ENCODE measurements around the gene MRPS5. TPM values are rescaled to one million over a fixed set of nuclear protein-coding genes. Genes with fewer than 3 reads are reported as not detected.
A peak's percentile ranks its signal among the peaks of the same experiment; 100 is the strongest.

The MRPS5 gene
- total RNA-seq, 1 donor from 2014 or later, result 103 TPM

DNA sequence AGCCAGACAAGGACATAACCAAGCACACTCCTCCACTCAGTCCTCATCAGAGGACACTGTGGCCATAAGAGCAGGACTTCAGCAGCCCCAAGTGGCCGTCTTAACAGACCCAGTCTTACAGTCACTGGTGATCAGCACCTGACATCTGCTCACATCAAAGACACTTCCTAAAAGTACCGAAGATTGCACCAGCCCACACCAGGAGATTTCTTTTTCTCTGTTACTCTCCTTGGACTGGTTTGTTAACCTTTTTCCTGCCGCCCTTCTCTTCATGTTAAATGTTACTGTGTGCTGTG lies 44.1 kb downstream of the MRPS5 start:
- Mint-ChIP-seq H3K4me3 (peak overlapping the region; percentile 95), H3K9me3 (no peaks in the 10 kb centered on the region), H3K4me1 (peaks cover 65% of the 10 kb centered on the region), H3K36me3 (ENCODE audit: low read depth) (peaks cover 4% of the 10 kb centered on the region), H3K27me3 (no peaks in the 10 kb centered on the region), H3K27ac (peak overlapping the region; percentile 99)
- no peak for DNase-seq
- intact Hi-C loops (cut with micrococcal nuclease), result no loop called here

DNA sequence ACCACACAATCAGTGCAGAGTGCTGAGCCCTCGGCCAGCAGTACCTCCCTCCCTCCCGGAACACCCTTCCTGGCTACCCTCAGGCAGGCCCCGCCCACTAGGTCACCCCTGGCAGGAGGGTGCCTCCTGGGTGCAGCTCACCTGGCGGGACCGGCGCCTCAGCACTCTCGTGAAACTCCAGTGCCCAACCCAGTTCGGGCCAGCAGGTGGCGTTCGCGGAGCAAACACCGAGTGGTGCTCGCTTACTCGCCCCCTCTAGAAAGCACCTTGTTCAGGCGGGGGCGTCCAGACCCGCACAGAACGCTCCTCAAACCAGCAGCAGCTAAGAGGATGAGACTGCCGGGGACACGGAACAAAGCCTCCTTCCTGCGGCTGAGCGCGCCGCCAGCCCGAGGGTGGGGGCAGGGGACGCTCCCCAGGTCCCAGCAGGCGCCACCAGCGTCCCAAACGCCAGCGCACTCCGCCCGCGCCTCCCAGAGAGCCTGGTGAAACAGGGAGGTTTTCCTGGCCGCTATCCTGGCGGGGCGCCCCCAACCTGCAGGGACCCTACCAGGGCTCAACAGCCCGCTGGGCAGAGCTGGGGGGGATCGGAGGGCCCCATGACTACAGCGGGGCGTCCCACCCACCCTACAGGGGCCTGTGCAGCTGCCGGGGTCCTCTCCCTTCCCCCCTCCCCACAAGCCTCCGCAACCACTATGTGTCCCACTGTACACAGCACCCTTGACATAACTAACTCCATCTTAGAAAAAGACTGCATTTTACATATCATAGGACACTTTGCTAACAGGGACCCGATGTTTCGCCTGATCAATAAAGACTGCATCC lies 44.7 kb downstream of the MRPS5 start:
- peak; percentile 98 for DNase-seq
- Mint-ChIP-seq H3K4me3 (peak overlapping the region; percentile 95), H3K27ac (peak overlapping the region; percentile 99), H3K4me1 (peaks cover 69% of the 10 kb centered on the region), H3K36me3 (ENCODE audit: low read depth) (peaks cover 7% of the 10 kb centered on the region), H3K9me3 (peaks cover 2% of the 10 kb centered on the region), H3K27me3 (no peaks in the 10 kb centered on the region)
- intact Hi-C loops (cut with micrococcal nuclease), result loop anchor here (1.0 kb wide), 2 partner anchors 38 to 55 kb away; no protein-coding TSS in a partner anchor

- Mint-ChIP-seq H3K27me3 (no peaks in the 10 kb centered on the region), H3K36me3 (ENCODE audit: low read depth) (peaks cover 7% of the 10 kb centered on the region), H3K27ac (peak overlapping the region; percentile 99), H3K9me3 (peaks cover 8% of the 10 kb centered on the region), H3K4me1 (peaks cover 74% of the 10 kb centered on the region), H3K4me3 (peak overlapping the region; percentile 95)
- no peak for DNase-seq
- intact Hi-C loops (cut with micrococcal nuclease), result loop anchor here (1.0 to 2.0 kb wide), 3 partner anchors 25 to 53 kb away; no protein-coding TSS in a partner anchor
Observed at GRCh38 chr2:95075440-95076132, 46.0 kb downstream of the MRPS5 start.

DNA sequence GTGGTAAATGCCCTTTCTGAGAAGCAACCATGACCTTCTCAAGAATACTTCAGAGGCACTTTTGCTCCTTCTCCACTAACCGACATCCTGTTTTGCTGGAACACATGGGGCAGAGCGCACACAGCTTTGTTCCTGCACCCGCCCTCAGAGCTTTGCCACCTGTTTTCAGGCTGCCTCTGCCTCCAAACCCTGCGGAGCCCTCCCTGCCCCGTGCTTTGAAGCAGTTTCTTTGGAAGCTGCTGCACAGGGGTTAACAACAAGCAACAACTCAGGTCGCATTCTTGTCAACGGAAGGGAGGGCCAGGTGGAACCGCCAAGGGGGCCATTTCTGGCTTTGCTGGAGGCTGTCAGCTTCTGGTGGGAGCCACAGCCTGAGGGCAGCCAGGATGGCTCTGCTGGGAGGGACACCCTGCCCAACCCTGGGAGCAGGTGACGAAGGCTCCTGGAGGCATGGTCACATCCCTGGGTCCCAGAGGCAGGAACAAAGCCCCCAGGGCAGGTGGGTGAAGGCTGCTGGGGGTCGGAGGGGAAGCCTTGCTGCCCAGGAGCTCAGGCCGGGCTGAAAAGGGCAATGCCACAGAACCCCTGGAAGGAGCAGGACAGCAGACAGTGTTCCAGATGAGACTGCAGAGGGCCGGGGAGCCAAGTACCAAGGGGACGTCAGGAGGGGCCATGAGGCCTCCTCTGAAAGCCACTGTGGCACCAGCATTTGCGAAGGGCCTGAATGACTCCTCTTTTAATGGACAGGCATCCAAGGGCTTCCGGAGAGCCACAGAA lies 46.8 kb downstream of the MRPS5 start:
- DNase-seq, result peak; percentile 95
- H3K36me3 Mint-ChIP-seq (ENCODE audit: low read depth), result peaks cover 7% of the 10 kb centered on the region
- intact Hi-C loops (cut with micrococcal nuclease), result loop anchor here (1.0 to 2.0 kb wide), 3 partner anchors 24 to 49 kb away; no protein-coding TSS in a partner anchor
- peaks cover 71% of the 10 kb centered on the region for H3K4me1 Mint-ChIP-seq
- H3K27me3 Mint-ChIP-seq, result no peaks in the 10 kb centered on the region
- H3K27ac Mint-ChIP-seq, result peak overlapping the region; percentile 99
- peak overlapping the region; percentile 95 for H3K4me3 Mint-ChIP-seq
- peaks cover 8% of the 10 kb centered on the region for H3K9me3 Mint-ChIP-seq

GRCh38 chr2:95073856-95074662 lies 47.5 kb downstream of the MRPS5 start:
- H3K4me3 Mint-ChIP-seq, result peak overlapping the region; percentile 95
- H3K27me3 Mint-ChIP-seq, result no peaks in the 10 kb centered on the region
- no peak for DNase-seq
- intact Hi-C loops (cut with micrococcal nuclease), result loop anchor here (1.0 to 2.0 kb wide), 3 partner anchors 23 to 48 kb away; no protein-coding TSS in a partner anchor
- H3K36me3 Mint-ChIP-seq (ENCODE audit: low read depth), result peaks cover 7% of the 10 kb centered on the region
- H3K27ac Mint-ChIP-seq, result peak overlapping the region; percentile 99
- peaks cover 67% of the 10 kb centered on the region for H3K4me1 Mint-ChIP-seq
- peaks cover 8% of the 10 kb centered on the region for H3K9me3 Mint-ChIP-seq

DNA sequence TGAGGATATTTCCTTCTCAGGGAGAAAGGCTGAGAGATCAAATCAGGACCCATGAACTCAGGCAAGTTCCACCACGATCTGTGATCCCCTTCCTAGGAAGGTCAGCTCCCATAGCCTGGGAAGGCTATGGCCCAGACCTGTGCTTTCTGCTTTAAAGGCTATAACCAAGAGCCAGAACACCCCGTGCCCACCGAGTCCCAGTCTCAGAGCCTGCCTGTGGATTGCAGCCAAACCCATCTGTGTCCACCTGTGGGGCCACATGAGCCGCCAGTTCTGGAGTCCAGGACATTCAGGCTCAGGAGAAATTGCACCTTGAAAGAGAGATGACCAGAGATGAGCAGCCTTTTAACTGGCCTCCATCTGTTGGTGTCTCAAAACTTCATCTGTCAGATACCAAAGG lies 49.2 kb downstream of the MRPS5 start:
- peaks cover 13% of the 10 kb centered on the region for H3K36me3 Mint-ChIP-seq (ENCODE audit: low read depth)
- H3K27ac Mint-ChIP-seq, result peak overlapping the region; percentile 49
- no peak for DNase-seq
- no peak overlapping the region for H3K4me3 Mint-ChIP-seq
- intact Hi-C loops (cut with micrococcal nuclease), result no loop called here
- peaks cover 8% of the 10 kb centered on the region for H3K9me3 Mint-ChIP-seq
- H3K27me3 Mint-ChIP-seq, result no peaks in the 10 kb centered on the region
- H3K4me1 Mint-ChIP-seq, result peaks cover 57% of the 10 kb centered on the region

- Mint-ChIP-seq H3K36me3 (ENCODE audit: low read depth) (peaks cover 14% of the 10 kb centered on the region), H3K27ac (peak overlapping the region; percentile 49), H3K9me3 (peaks cover 8% of the 10 kb centered on the region), H3K27me3 (no peaks in the 10 kb centered on the region), H3K4me3 (no peak overlapping the region), H3K4me1 (peaks cover 54% of the 10 kb centered on the region)
- no peak for DNase-seq
- intact Hi-C loops (cut with micrococcal nuclease), result no loop called here
Observed at GRCh38 chr2:95071856-95072255, 49.8 kb downstream of the MRPS5 start.

DNA sequence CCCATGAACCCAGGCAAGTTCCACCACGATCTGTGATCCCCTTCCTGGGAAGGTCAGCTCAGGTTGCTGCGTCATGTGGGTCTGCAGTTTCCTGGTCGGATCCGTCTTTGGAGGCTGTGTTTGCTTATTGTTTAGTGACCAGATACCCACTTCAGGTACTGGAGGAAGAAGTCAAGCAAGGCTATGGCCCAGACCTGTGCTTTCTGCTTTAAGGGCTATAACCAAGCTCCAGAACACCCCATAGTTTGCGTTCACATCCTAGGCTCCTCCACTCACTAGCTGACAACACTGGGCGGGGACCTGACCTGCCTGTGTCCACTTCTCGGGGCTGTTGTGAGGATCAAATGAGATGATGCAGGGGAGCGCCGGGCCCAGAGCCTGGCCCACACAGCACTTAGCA lies 52.1 kb downstream of the MRPS5 start:
- Mint-ChIP-seq H3K4me1 (peaks cover 36% of the 10 kb centered on the region), H3K36me3 (ENCODE audit: low read depth) (peaks cover 10% of the 10 kb centered on the region), H3K9me3 (peaks cover 8% of the 10 kb centered on the region), H3K4me3 (no peak overlapping the region), H3K27ac (no peak overlapping the region), H3K27me3 (no peaks in the 10 kb centered on the region)
- intact Hi-C loops (cut with micrococcal nuclease), result no loop called here
- DNase-seq, result no peak

- Mint-ChIP-seq H3K27ac (no peak overlapping the region), H3K9me3 (peaks cover 8% of the 10 kb centered on the region), H3K36me3 (ENCODE audit: low read depth) (peaks cover 10% of the 10 kb centered on the region), H3K4me1 (peaks cover 28% of the 10 kb centered on the region), H3K4me3 (no peak overlapping the region), H3K27me3 (no peaks in the 10 kb centered on the region)
- DNase-seq, result no peak
- intact Hi-C loops (cut with micrococcal nuclease), result no loop called here
Observed at GRCh38 chr2:95068256-95068655, 53.4 kb downstream of the MRPS5 start.

DNA sequence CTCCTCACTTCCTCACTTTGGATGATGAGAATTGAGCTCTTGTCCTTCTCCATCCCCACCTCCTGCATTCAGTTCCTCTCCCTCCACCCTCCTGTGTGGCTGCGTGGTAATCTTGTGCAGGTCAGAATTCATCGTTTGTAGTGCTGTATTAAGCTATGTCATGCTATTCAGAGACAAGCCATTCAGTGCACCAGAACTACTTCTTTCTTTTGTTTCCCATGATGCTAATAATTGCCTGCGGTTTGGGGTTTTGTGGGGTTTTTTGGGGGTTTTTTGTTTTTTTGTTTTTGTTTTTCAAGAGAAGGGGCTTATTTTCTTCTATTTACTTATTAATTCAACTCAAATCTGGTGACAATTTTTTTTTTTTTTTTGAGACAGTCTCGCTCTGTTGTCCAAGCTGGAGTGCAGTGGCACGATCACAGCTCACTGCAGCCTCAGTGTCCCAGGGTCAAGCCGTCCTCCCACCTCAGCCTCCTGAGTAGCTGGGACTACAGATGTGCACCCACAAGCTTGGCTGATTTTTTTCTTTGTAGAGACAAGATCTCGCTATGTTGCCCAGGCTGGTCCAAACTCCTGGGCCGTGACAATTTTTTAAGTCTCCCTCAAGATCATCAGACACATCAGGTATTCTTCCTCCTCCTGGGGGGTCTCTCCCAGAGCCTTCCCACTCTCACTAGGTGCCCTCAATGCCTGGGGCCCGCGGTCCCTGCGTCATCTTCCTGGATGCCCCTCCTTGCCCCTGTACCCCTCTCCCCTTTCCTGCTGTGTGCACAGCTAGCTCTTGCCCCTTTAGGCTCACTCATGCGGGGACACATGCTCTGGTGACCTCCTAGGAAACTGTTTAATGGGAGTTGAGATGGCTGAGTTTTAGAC lies 58.3 kb downstream of the MRPS5 start:
- Mint-ChIP-seq H3K27ac (peak overlapping the region; percentile 92), H3K27me3 (no peaks in the 10 kb centered on the region), H3K4me1 (peaks cover 36% of the 10 kb centered on the region), H3K4me3 (peak overlapping the region; percentile 18), H3K9me3 (no peaks in the 10 kb centered on the region), H3K36me3 (ENCODE audit: low read depth) (peaks cover 4% of the 10 kb centered on the region)
- intact Hi-C loops (cut with micrococcal nuclease), result no loop called here
- no peak for DNase-seq

DNA sequence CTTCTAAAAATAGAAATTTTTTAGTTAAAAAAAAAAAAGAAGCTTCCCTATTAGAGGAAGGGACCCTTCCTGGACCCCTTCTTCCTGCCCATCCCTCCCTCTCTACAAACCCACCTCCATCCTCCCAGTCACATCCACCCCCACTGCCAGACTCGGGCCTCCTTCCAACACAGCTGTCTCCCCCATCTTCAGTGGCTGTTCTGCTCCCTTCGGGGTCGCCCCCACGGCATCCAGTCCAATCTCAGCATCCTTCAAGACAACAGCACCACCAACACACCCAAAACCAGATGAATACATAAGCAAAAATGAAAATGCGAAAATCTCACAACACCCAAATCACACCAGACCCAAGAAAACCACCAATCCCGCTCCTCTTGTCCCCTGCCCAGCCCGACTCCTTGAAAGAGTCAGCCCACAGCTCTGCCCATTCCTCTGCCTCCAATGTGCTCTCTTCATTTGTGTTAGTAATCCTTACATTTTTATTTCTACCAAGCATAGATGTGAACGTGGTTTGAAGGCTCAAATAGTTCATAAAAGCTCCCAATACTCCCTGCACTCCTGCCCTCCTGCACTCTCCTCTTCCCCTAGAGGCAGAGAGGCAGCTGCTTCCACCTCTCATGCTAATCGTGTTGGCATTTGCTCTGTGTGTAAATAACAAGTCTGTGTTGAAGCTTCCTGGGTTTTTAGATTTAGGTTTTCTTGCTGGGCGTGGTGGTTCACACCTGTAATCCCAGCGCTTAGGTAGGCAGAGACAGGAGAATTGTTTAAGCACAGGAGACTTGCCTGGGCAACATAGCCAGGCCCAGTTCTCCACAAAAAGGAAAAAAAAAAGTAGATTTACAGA lies 59.1 kb downstream of the MRPS5 start:
- no peaks in the 10 kb centered on the region for H3K27me3 Mint-ChIP-seq
- intact Hi-C loops (cut with micrococcal nuclease), result no loop called here
- peak overlapping the region; percentile 92 for H3K27ac Mint-ChIP-seq
- H3K4me3 Mint-ChIP-seq, result peak overlapping the region; percentile 69
- H3K4me1 Mint-ChIP-seq, result peaks cover 38% of the 10 kb centered on the region
- DNase-seq, result no peak
- H3K9me3 Mint-ChIP-seq, result no peaks in the 10 kb centered on the region
- H3K36me3 Mint-ChIP-seq (ENCODE audit: low read depth), result peaks cover 2% of the 10 kb centered on the region
